Measurements from ENCODE around the gene CPTP. TPM values are rescaled to one million over a fixed set of nuclear protein-coding genes. Genes with fewer than 3 reads are reported as not detected.

Gene CPTP
- 10.7 and 16.3 TPM in 2 replicates for total RNA-seq

GRCh38 chr1:1324524-1325287 is at the start of gene CPTP, which contains the start of gene INTS11:
Gene CPTP, plus strand, starts transcription at chr1:1324802. Its CDS starts 2,109 bp downstream, at chr1:1326911.
Gene INTS11, minus strand, starts transcription at chr1:1324660. Its CDS starts 52 bp downstream, at chr1:1324608.
- DNase-seq (ENCODE audit: low read depth in 2 of 2) = peak; percentile 93 to 95

GRCh38 chr1:1274931-1275431 is 49.6 kb upstream of the CPTP start:
- DNase-seq (ENCODE audit: low read depth in 2 of 2) = no peak

GRCh38 chr1:1275836-1276235 is 48.8 kb upstream of the CPTP start:
- peak in 1 of 2 donors; percentile 44 for DNase-seq (ENCODE audit: low read depth in 2 of 2)

GRCh38 chr1:1278620-1279019 is 46.0 kb upstream of the CPTP start:
- DNase-seq (ENCODE audit: low read depth in 2 of 2) = no peak

- no peak for DNase-seq (ENCODE audit: low read depth in 2 of 2)
Measured at GRCh38 chr1:1279028-1279427, 45.6 kb upstream of the CPTP start.

- no peak for DNase-seq (ENCODE audit: low read depth in 2 of 2)
Measured at GRCh38 chr1:1280782-1281481, 43.7 kb upstream of the CPTP start.

GRCh38 chr1:1281533-1282321 is 42.9 kb upstream of the CPTP start:
- DNase-seq (ENCODE audit: low read depth in 2 of 2) = peak; percentile 51 to 83

GRCh38 chr1:1282998-1283397 is 41.6 kb upstream of the CPTP start:
- DNase-seq (ENCODE audit: low read depth in 2 of 2) = peak in 1 of 2 donors; percentile 68

- no peak for DNase-seq (ENCODE audit: low read depth in 2 of 2)
Measured at GRCh38 chr1:1283821-1284220, 40.8 kb upstream of the CPTP start.

GRCh38 chr1:1284221-1285101 is 40.1 kb upstream of the CPTP start:
- no peak for DNase-seq (ENCODE audit: low read depth in 2 of 2)

- DNase-seq (ENCODE audit: low read depth in 2 of 2) = no peak
Measured at GRCh38 chr1:1285102-1285571, 39.5 kb upstream of the CPTP start.

- DNase-seq (ENCODE audit: low read depth in 2 of 2) = no peak
Measured at GRCh38 chr1:1285611-1286311, 38.8 kb upstream of the CPTP start.

- no peak for DNase-seq (ENCODE audit: low read depth in 2 of 2)
Measured at GRCh38 chr1:1286313-1287261, 38.0 kb upstream of the CPTP start.

- no peak for DNase-seq (ENCODE audit: low read depth in 2 of 2)
Measured at GRCh38 chr1:1287288-1288110, 37.1 kb upstream of the CPTP start.

- peak; percentile 60 to 80 for DNase-seq (ENCODE audit: low read depth in 2 of 2)
Measured at GRCh38 chr1:1290238-1290731, 34.3 kb upstream of the CPTP start.

GRCh38 chr1:1291023-1291528 is 33.5 kb upstream of the CPTP start:
- no peak for DNase-seq (ENCODE audit: low read depth in 2 of 2)

Measured in lung microvascular endothelial cell (primary cell).